Measurements from ENCODE around the gene DEDD. TPM values are rescaled to one million over a fixed set of nuclear protein-coding genes. Genes with fewer than 3 reads are reported as not detected.

DEDD gene
- total and polyA plus RNA-seq, 2 of the 13 experiments (the other 11 are each of a cell fraction or from before 2014, with no cell fraction given): 12.6 to 27.8 TPM

GRCh38 chr1:161127649-161128048 is 4.8 kb downstream of the DEDD start:
- H3K9ac ChIP-seq (ENCODE audit: insufficient read depth, low read depth, low read length): no peak overlapping the region
- intact Hi-C loops (cut with micrococcal nuclease; ENCODE audit: unreplicated experiment) (no loop called here), in situ Hi-C loops (cut with HindIII; ENCODE audit: extremely low pct_ligation_motif_present, low pct_unique_long_range_greater_than_20kb) (no loop called here)
- no TSS peak for BruUV-seq (replicated peaks)
- ATAC-seq: no peak
- TF ChIP-seq MIER2 (CRISPR knock-in tag; IDR thresholded peaks at IDR 0.05) (no peak), HOXA3 (CRISPR knock-in tag; IDR thresholded peaks at IDR 0.05) (no peak), ZNF331 (CRISPR knock-in tag; IDR thresholded peaks at IDR 0.05) (no peak), ZNF260 (CRISPR knock-in tag; IDR thresholded peaks at IDR 0.05; ENCODE audit: borderline replicate concordance, low read depth) (no peak), MXI1 (IDR thresholded peaks at IDR 0.05; ENCODE audit: borderline replicate concordance, low read depth, low read length) (no peak), STAT5B (CRISPR knock-in tag; IDR thresholded peaks at IDR 0.05) (no peak), MBD4 (IDR thresholded peaks at IDR 0.05; ENCODE audit: borderline replicate concordance, low read length) (no peak), MAF1 (CRISPR knock-in tag; IDR thresholded peaks at IDR 0.05; ENCODE audit: borderline replicate concordance) (no peak), ZNF451 (CRISPR knock-in tag; IDR thresholded peaks at IDR 0.05) (no peak)
- TF ChIP-seq, protein P1, sequence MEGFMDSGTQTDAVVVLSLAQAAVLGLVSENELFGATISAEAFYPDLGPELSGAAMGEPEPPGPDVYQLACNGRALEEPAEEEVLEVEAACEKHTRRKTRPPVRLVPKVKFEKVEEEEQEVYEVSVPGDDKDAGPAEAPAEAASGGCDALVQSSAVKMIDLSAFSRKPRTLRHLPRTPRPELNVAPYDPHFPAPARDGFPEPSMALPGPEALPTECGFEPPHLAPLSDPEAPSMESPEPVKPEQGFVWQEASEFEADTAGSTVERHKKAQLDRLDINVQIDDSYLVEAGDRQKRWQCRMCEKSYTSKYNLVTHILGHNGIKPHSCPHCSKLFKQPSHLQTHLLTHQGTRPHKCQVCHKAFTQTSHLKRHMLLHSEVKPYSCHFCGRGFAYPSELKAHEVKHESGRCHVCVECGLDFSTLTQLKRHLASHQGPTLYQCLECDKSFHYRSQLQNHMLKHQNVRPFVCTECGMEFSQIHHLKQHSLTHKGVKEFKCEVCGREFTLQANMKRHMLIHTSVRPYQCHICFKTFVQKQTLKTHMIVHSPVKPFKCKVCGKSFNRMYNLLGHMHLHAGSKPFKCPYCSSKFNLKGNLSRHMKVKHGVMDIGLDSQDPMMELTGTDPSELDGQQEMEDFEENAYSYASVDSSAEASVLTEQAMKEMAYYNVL (CRISPR knock-in tag; IDR thresholded peaks at IDR 0.05; ENCODE audit: borderline replicate concordance): no peak
- TF ChIP-seq, protein P2, sequence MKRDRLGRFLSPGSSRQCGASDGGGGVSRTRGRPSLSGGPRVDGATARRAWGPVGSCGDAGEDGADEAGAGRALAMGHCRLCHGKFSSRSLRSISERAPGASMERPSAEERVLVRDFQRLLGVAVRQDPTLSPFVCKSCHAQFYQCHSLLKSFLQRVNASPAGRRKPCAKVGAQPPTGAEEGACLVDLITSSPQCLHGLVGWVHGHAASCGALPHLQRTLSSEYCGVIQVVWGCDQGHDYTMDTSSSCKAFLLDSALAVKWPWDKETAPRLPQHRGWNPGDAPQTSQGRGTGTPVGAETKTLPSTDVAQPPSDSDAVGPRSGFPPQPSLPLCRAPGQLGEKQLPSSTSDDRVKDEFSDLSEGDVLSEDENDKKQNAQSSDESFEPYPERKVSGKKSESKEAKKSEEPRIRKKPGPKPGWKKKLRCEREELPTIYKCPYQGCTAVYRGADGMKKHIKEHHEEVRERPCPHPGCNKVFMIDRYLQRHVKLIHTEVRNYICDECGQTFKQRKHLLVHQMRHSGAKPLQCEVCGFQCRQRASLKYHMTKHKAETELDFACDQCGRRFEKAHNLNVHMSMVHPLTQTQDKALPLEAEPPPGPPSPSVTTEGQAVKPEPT (CRISPR knock-in tag; IDR thresholded peaks at IDR 0.05; ENCODE audit: low read depth): no peak
- FAIRE-seq: no peak
- H3K4me3 ChIP-seq (replicated peaks in 1 of 3; ENCODE audit: insufficient read depth in 1 of 3, low read depth in 2 of 3, low read length in 3 of 3): no peak overlapping the region
- peaks cover 14 to 48% of the 10 kb centered on the region in 2 experiments; a peak in 4 of 5 replicates for H3K36me3 ChIP-seq (replicated peaks in 1 of 2; ENCODE audit: control insufficient read depth in 1 of 2, insufficient read depth in 2 of 2, low read length in 2 of 2)
- POLR2A ChIA-PET: interaction anchor here (1.1 kb wide), 1 partner anchor 10 kb away, joined by 4 read pairs; the partner anchor contains the start of genes NIT1 and PFDN2
- CTCF ChIA-PET (ENCODE audit: low intra/inter-chr PET ratio, low total read pairs): no interaction called here
- H3K4me2 ChIP-seq (ENCODE audit: low read depth, low read length): no peak overlapping the region
- H2AFZ ChIP-seq (ENCODE audit: low read length): no peak overlapping the region
- H3K4me1 ChIP-seq (ENCODE audit: insufficient read depth, low read length): peaks cover 20% of the 10 kb centered on the region
- 90% methylated on average over 2 of the region's 2 CpGs for WGBS (ENCODE audit: low lambda C conversion rate)
- no peak for DNase-seq (ENCODE audit: low spot score)
- H3K27ac ChIP-seq (ENCODE audit: extremely low read length, insufficient read depth, low read length): no peak overlapping the region
- no peaks in the 10 kb centered on the region for H4K20me1 ChIP-seq (ENCODE audit: insufficient read depth, low read length)
- H3K9me3 ChIP-seq (ENCODE audit: low read length): no peaks in the 10 kb centered on the region
- H3K79me2 ChIP-seq (ENCODE audit: insufficient read depth, low read length): peaks cover 31% of the 10 kb centered on the region
- no peaks in the 10 kb centered on the region; a peak in 1 of 5 replicates for H3K27me3 ChIP-seq (ENCODE audit: control insufficient read depth in 1 of 2, insufficient read depth in 2 of 2, low read length in 2 of 2)

Data from HepG2 (cell line).